Measurements from ENCODE around the gene NECAB3.

DNA sequence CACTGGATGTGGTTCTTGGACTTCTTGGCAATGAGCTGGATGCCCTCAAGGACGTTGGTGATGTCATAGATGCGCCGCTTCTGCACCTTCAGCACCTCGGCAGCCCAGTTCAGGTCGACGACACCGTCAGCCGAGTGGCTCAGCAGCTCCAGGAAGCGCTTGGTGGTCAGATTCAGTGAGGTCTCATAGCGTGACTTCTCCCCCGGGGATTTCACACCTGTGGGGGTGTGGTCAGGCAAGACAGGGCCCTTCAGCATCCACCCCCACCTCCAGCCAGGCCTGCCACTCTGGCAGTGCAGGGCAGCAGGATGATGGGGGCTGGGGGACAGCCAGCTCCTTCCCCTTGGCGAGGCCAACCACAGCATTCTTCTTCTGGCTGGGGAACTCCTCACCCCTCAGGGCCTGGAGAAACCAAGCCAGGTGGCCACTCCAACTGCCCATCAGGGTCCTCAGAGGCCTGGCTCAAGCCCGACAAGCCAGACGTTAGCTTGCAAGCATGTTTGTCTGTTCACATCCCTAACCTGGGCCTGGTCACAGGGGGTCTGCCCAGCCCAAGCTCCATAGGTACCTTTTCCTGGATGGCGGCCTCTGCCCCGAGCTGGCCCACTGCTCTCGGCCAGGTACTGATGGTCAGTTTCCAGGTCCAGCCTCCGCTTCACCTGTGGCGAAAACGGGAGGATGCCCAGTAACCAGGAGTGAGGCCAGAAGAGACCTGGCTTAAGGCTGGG is 5.7 kb upstream of the NECAB3 start:
- no peak for TF ChIP-seq CTCF (IDR thresholded peaks at IDR 0.05; ENCODE audit: low read length)
- no peak for TF ChIP-seq EZH2 (optimal IDR thresholded peaks at IDR 0.05; ENCODE audit: low read depth, low read length)

Measured in MM.1S (cell line).